Neural progenitor cell (in vitro differentiated cells): ENCODE measurements around the gene TP63.

Experiments used
- EZH2 ChIP-seq: fragments of 200-600 bp; sonication (generic); IDR thresholded peaks from 2 replicates; pipeline ENCODE4 v1.6.1; 2017; ENCODE audit warnings: antibody characterized with exemption, mild to moderate bottlenecking, moderate library complexity
- EZH2phosphoT487 ChIP-seq: fragments of 200-600 bp; sonication (generic); IDR thresholded peaks from 2 replicates; pipeline ENCODE4 v1.6.1; 2017; ENCODE audit warnings: antibody characterized with exemption
- TF ChIP-seq, protein P1 (sequence below): fragments of 200-600 bp; sonication (generic); IDR thresholded peaks from 2 replicates; pipeline ENCODE4 v1.5.1; 2017; ENCODE audit warnings: antibody characterized with exemption, mild to moderate bottlenecking

GRCh38 chr3:189869165-189869564 is 238.0 kb downstream of the TP63 start:
- TF ChIP-seq, protein P1, sequence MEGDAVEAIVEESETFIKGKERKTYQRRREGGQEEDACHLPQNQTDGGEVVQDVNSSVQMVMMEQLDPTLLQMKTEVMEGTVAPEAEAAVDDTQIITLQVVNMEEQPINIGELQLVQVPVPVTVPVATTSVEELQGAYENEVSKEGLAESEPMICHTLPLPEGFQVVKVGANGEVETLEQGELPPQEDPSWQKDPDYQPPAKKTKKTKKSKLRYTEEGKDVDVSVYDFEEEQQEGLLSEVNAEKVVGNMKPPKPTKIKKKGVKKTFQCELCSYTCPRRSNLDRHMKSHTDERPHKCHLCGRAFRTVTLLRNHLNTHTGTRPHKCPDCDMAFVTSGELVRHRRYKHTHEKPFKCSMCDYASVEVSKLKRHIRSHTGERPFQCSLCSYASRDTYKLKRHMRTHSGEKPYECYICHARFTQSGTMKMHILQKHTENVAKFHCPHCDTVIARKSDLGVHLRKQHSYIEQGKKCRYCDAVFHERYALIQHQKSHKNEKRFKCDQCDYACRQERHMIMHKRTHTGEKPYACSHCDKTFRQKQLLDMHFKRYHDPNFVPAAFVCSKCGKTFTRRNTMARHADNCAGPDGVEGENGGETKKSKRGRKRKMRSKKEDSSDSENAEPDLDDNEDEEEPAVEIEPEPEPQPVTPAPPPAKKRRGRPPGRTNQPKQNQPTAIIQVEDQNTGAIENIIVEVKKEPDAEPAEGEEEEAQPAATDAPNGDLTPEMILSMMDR: no peak
- TF ChIP-seq EZH2 (no peak), EZH2phosphoT487 (no peak)
